Left ventricle myocardium inferior (tissue), 1 donor: Measurements from ENCODE around the gene CLDND2. TPM values are rescaled to one million over a fixed set of nuclear protein-coding genes. Genes with fewer than 3 reads are reported as not detected.
A peak's percentile ranks its signal among the peaks of the same experiment; 100 is the strongest.

Experiments
- DNase-seq: peaks from one replicate; pipeline ENCODE4 v3.0.0-alpha.2; 2020
- H3K27ac ChIP-seq: fragments of 200-600 bp; replicated peaks from 2 replicates; pipeline ENCODE4 v1.8.0; 2021
- H3K27me3 ChIP-seq: fragments of 200-600 bp; 2 replicates; pipeline ENCODE4 v1.8.0; 2021; ENCODE audit warnings: low read depth
- H3K36me3 ChIP-seq: fragments of 200-600 bp; 2 replicates; pipeline ENCODE4 v1.8.0; 2021
- H3K4me1 ChIP-seq: fragments of 200-600 bp; 2 replicates; pipeline ENCODE4 v1.8.0; 2021
- H3K4me3 ChIP-seq: fragments of 200-600 bp; 2 replicates; pipeline ENCODE4 v1.8.0; 2021; ENCODE audit warnings: mild to moderate bottlenecking, moderate library complexity
- H3K9me3 ChIP-seq: fragments of 200-600 bp; replicated peaks from 2 replicates; pipeline ENCODE4 v1.8.0; 2021
- CTCF ChIP-seq: fragments of 200-600 bp; IDR thresholded peaks from 2 replicates; pipeline ENCODE4 v1.8.0; 2021; ENCODE audit warnings: antibody characterized with exemption, mild to moderate bottlenecking, borderline replicate concordance
- intact Hi-C: fragments of 100-400 bp; cut with micrococcal nuclease; formaldehyde crosslinking; loops from one replicate; pipeline ENCODE4 v1.11.0; 2022
- total RNA-seq: library from RNA; stranded (reverse); fragmentation: NEBNext Ultra II Directional; extraction: Animal tissue kit (Norgen Biotek cat#: 25700); gene quantifications from one replicate; pipeline ENCODE4 v1.2.1, GENCODE V29; 2021
- donor health status: DM: no; HTN: yes; CAD: no; lungs with severe emphysema.

Gene CLDND2
- total RNA-seq, 1 donor from 2014 or later: 1.5 TPM

GRCh38 chr19:51365965-51366388 lies 2.8 kb downstream of the CLDND2 start, which contains the start of gene ETFB:
TSS of gene ETFB (minus strand) at chr19:51366388. CDS start at chr19:51366326, 62 bp downstream.
- Histone ChIP-seq H3K27me3 (no peaks in the 10 kb centered on the region), H3K4me1 (peaks cover 55% of the 10 kb centered on the region), H3K4me3 (peak within 1 kb of the TSS; percentile 86), H3K9me3 (no peaks in the 10 kb centered on the region), H3K27ac (peak within 1 kb of the TSS; percentile 97), H3K36me3 (no peaks in the 10 kb centered on the region)
- intact Hi-C loops: no loop called here
- no peak for DNase-seq
- no peak for TF ChIP-seq CTCF

- H3K27me3 ChIP-seq: no peaks in the 10 kb centered on the region
- no peak for TF ChIP-seq CTCF
- H3K4me1 ChIP-seq: peaks cover 55% of the 10 kb centered on the region
- intact Hi-C loops: no loop called here
- no peak for DNase-seq
- no peaks in the 10 kb centered on the region for H3K36me3 ChIP-seq
- no peaks in the 10 kb centered on the region for H3K9me3 ChIP-seq
- H3K4me3 ChIP-seq: peak overlapping the region; percentile 86
- H3K27ac ChIP-seq: peak overlapping the region; percentile 97
These were observed 3.4 kb downstream of the CLDND2 start for GRCh38 chr19:51365211-51365964.

GRCh38 chr19:51364200-51365106 lies 4.3 kb downstream of the CLDND2 start:
- TF ChIP-seq CTCF: no peak
- Histone ChIP-seq H3K9me3 (no peaks in the 10 kb centered on the region), H3K4me1 (peaks cover 55% of the 10 kb centered on the region), H3K27ac (peak overlapping the region; percentile 97), H3K4me3 (peak overlapping the region; percentile 86), H3K36me3 (no peaks in the 10 kb centered on the region), H3K27me3 (no peaks in the 10 kb centered on the region)
- no peak for DNase-seq
- intact Hi-C loops: no loop called here

GRCh38 chr19:51361239-51361638 lies 7.6 kb downstream of the CLDND2 start:
- Histone ChIP-seq H3K36me3 (no peaks in the 10 kb centered on the region), H3K27ac (peak overlapping the region; percentile 30), H3K27me3 (no peaks in the 10 kb centered on the region), H3K9me3 (no peaks in the 10 kb centered on the region), H3K4me3 (no peak overlapping the region), H3K4me1 (peaks cover 38% of the 10 kb centered on the region)
- intact Hi-C loops: no loop called here
- DNase-seq: no peak
- no peak for TF ChIP-seq CTCF

GRCh38 chr19:51359294-51359693 lies 9.5 kb downstream of the CLDND2 start:
- Histone ChIP-seq H3K4me3 (no peak overlapping the region), H3K9me3 (no peaks in the 10 kb centered on the region), H3K4me1 (peaks cover 27% of the 10 kb centered on the region), H3K27me3 (no peaks in the 10 kb centered on the region), H3K27ac (no peak overlapping the region), H3K36me3 (no peaks in the 10 kb centered on the region)
- no peak for TF ChIP-seq CTCF
- intact Hi-C loops: no loop called here
- no peak for DNase-seq
